Activated T-cell treated with anti-CD3 and anti-CD28 coated beads for 4 hours (primary cell): ENCODE results near the gene EPHB6.

ENCODE experiments used
- DNase-seq: peaks from one replicate; pipeline ENCODE4 v3.0.0-alpha.2; 2020

Gene EPHB6

GRCh38 chr7:142865766-142866165 lies 10.9 kb downstream of the EPHB6 start:
- no peak for DNase-seq

- DNase-seq = no peak
These were observed 11.7 kb downstream of the EPHB6 start for GRCh38 chr7:142866361-142867096.

- DNase-seq = no peak
These were observed 12.2 kb downstream of the EPHB6 start for GRCh38 chr7:142867097-142867378.

GRCh38 chr7:142867398-142868187 lies 12.7 kb downstream of the EPHB6 start:
- DNase-seq = no peak

GRCh38 chr7:142868188-142868985 lies 13.5 kb downstream of the EPHB6 start:
- DNase-seq = no peak

GRCh38 chr7:142868986-142869415 lies 14.1 kb downstream of the EPHB6 start:
- no peak for DNase-seq

GRCh38 chr7:142869434-142869833 lies 14.6 kb downstream of the EPHB6 start:
- DNase-seq = no peak

- DNase-seq = no peak
These were observed 15.3 kb downstream of the EPHB6 start for GRCh38 chr7:142870147-142870559.

- no peak for DNase-seq
These were observed 15.8 kb downstream of the EPHB6 start for GRCh38 chr7:142870566-142871259.

GRCh38 chr7:142871260-142872105 lies 16.6 kb downstream of the EPHB6 start:
- no peak for DNase-seq

- no peak for DNase-seq
These were observed 17.3 kb downstream of the EPHB6 start for GRCh38 chr7:142872106-142872675.

GRCh38 chr7:142873281-142873784 lies 18.5 kb downstream of the EPHB6 start:
- no peak for DNase-seq

GRCh38 chr7:142873871-142874270 lies 19.0 kb downstream of the EPHB6 start:
- no peak for DNase-seq

GRCh38 chr7:142874409-142874808 lies 19.5 kb downstream of the EPHB6 start:
- no peak for DNase-seq

- DNase-seq = no peak
These were observed 20.0 kb downstream of the EPHB6 start for GRCh38 chr7:142874837-142875236.

GRCh38 chr7:142875456-142875855 lies 20.6 kb downstream of the EPHB6 start:
- DNase-seq = no peak

- no peak for DNase-seq
These were observed 21.5 kb downstream of the EPHB6 start for GRCh38 chr7:142876236-142876960.

GRCh38 chr7:142876991-142877910 lies 22.4 kb downstream of the EPHB6 start:
- no peak for DNase-seq

- DNase-seq = no peak
These were observed 23.4 kb downstream of the EPHB6 start for GRCh38 chr7:142878315-142878714.

GRCh38 chr7:142879060-142879459 lies 24.2 kb downstream of the EPHB6 start:
- no peak for DNase-seq
